Vagina (tissue), 2 donors: ENCODE measurements around the gene SRXN1. TPM values are rescaled to one million over a fixed set of nuclear protein-coding genes. Genes with fewer than 3 reads are reported as not detected.

Experiments
- DNase-seq, 2 donors: peaks; one replicate each; pipeline ENCODE4 v3.0.0-alpha.2; 2017; ENCODE audit errors: extremely low spot score in 2 of 2
- H3K27ac ChIP-seq: fragments of 200-600 bp; sonication (generic); one replicate; pipeline ENCODE4 v1.5.1; 2019
- H3K27me3 ChIP-seq: fragments of 200-600 bp; sonication (generic); one replicate; pipeline ENCODE4 v1.5.1; 2019
- H3K36me3 ChIP-seq, 2 donors: fragments of 200-600 bp; sonication (generic); one replicate each; pipeline ENCODE4 v1.5.1; 2017 to 2019
- H3K4me1 ChIP-seq: fragments of 200-600 bp; sonication (generic); one replicate; pipeline ENCODE4 v1.5.1; 2019
- H3K4me3 ChIP-seq, 2 donors: fragments of 200-600 bp; sonication (generic); 1 replicate in 1 of 2; 2 replicates in 1 of 2; pipeline ENCODE4 v1.5.1; 2016 to 2019
- H3K9me3 ChIP-seq: fragments of 200-600 bp; sonication (generic); one replicate; pipeline ENCODE4 v1.5.1; 2019
- CTCF ChIP-seq, 3 experiments: fragments of 450-650 bp in 2 of 3; fragments of 200-600 bp in 1 of 3; sonication (generic) in 1 of 3; IDR thresholded peaks; one replicate each; pipeline ENCODE4 v1.5.1; 2017 to 2019; ENCODE audit warnings: antibody characterized with exemption in 3 of 3, mild to moderate bottlenecking in 2 of 3, moderate library complexity in 2 of 3
- POLR2A ChIP-seq, 2 donors: fragments of 450-650 bp; IDR thresholded peaks; one replicate each; pipeline ENCODE4 v1.6.1; 2017; ENCODE audit warnings: antibody characterized with exemption in 2 of 2, mild to moderate bottlenecking in 2 of 2, moderate library complexity in 2 of 2
- POLR2AphosphoS5 ChIP-seq, 2 donors: sonication (generic); formaldehyde crosslinking; IDR thresholded peaks; one replicate each; pipeline ENCODE4 v1.9.0; 2017; ENCODE audit warnings: antibody characterized with exemption in 2 of 2, mild to moderate bottlenecking in 2 of 2, low read depth in 1 of 2; ENCODE audit not compliant: insufficient read depth in 1 of 2
- intact Hi-C: fragments of 100-400 bp; cut with DNase I; formaldehyde crosslinking; loops from one replicate; pipeline ENCODE4 v1.15.1; 2023
- total RNA-seq: library from RNA; depleted of rRNA; stranded (reverse); fragments of >200 nt; gene quantifications from one replicate; pipeline ENCODE4 v1.2.3, GENCODE V29; 2016

Gene SRXN1
- total RNA-seq, 1 donor from 2014 or later = 23.8 TPM

GRCh38 chr20:623021-623420, 30.0 kb downstream of the SRXN1 start:
- no peak for DNase-seq
- H3K27ac ChIP-seq = no peak overlapping the region
- peaks cover 3% of the 10 kb centered on the region for H3K9me3 ChIP-seq
- H3K36me3 ChIP-seq = no peaks in the 10 kb centered on the region
- H3K27me3 ChIP-seq = no peaks in the 10 kb centered on the region
- H3K4me1 ChIP-seq = no peaks in the 10 kb centered on the region
- intact Hi-C loops = no loop called here
- H3K4me3 ChIP-seq = no peak overlapping the region
- TF ChIP-seq POLR2A (IDR thresholded peaks at IDR 0.05) (no peak), CTCF (IDR thresholded peaks at IDR 0.05) (no peak), POLR2AphosphoS5 (IDR thresholded peaks at IDR 0.05; ENCODE audit: insufficient read depth in 1 of 2, low read depth in 1 of 2) (no peak)

- Histone ChIP-seq H3K4me1 (no peaks in the 10 kb centered on the region), H3K27ac (no peak overlapping the region), H3K36me3 (no peaks in the 10 kb centered on the region), H3K9me3 (peaks cover 6% of the 10 kb centered on the region), H3K4me3 (no peak overlapping the region), H3K27me3 (no peaks in the 10 kb centered on the region)
- TF ChIP-seq POLR2A (IDR thresholded peaks at IDR 0.05) (no peak), POLR2AphosphoS5 (IDR thresholded peaks at IDR 0.05; ENCODE audit: insufficient read depth in 1 of 2, low read depth in 1 of 2) (no peak), CTCF (IDR thresholded peaks at IDR 0.05) (no peak)
- intact Hi-C loops = no loop called here
- DNase-seq = no peak
These were observed 30.8 kb downstream of the SRXN1 start for GRCh38 chr20:622161-622560.

- no peaks in the 10 kb centered on the region for H3K27me3 ChIP-seq
- no peaks in the 10 kb centered on the region for H3K4me1 ChIP-seq
- H3K4me3 ChIP-seq = no peak overlapping the region
- TF ChIP-seq CTCF (IDR thresholded peaks at IDR 0.05) (no peak), POLR2AphosphoS5 (IDR thresholded peaks at IDR 0.05; ENCODE audit: insufficient read depth in 1 of 2, low read depth in 1 of 2) (no peak), POLR2A (IDR thresholded peaks at IDR 0.05) (no peak)
- no peak overlapping the region for H3K27ac ChIP-seq
- H3K36me3 ChIP-seq = no peaks in the 10 kb centered on the region
- no peak for DNase-seq
- H3K9me3 ChIP-seq = peaks cover 6% of the 10 kb centered on the region
- intact Hi-C loops = no loop called here
These were observed 31.8 kb downstream of the SRXN1 start for GRCh38 chr20:621125-621756.

GRCh38 chr20:620246-620645, 32.8 kb downstream of the SRXN1 start:
- no peak overlapping the region for H3K4me3 ChIP-seq
- H3K27me3 ChIP-seq = no peaks in the 10 kb centered on the region
- H3K9me3 ChIP-seq = peaks cover 6% of the 10 kb centered on the region
- H3K36me3 ChIP-seq = no peaks in the 10 kb centered on the region
- TF ChIP-seq CTCF (IDR thresholded peaks at IDR 0.05) (no peak), POLR2A (IDR thresholded peaks at IDR 0.05) (no peak), POLR2AphosphoS5 (IDR thresholded peaks at IDR 0.05; ENCODE audit: insufficient read depth in 1 of 2, low read depth in 1 of 2) (no peak)
- no peak overlapping the region for H3K27ac ChIP-seq
- no peaks in the 10 kb centered on the region for H3K4me1 ChIP-seq
- intact Hi-C loops = no loop called here
- DNase-seq = no peak

GRCh38 chr20:618980-619379, 34.0 kb downstream of the SRXN1 start:
- no peak for DNase-seq
- Histone ChIP-seq H3K36me3 (no peaks in the 10 kb centered on the region), H3K9me3 (peaks cover 6% of the 10 kb centered on the region), H3K27ac (no peak overlapping the region), H3K27me3 (no peaks in the 10 kb centered on the region), H3K4me1 (no peaks in the 10 kb centered on the region), H3K4me3 (no peak overlapping the region)
- TF ChIP-seq CTCF (IDR thresholded peaks at IDR 0.05) (no peak), POLR2AphosphoS5 (IDR thresholded peaks at IDR 0.05; ENCODE audit: insufficient read depth in 1 of 2, low read depth in 1 of 2) (no peak), POLR2A (IDR thresholded peaks at IDR 0.05) (no peak)
- intact Hi-C loops = no loop called here
